ENCODE results near the gene UBR1.
"Not testable (repeated sequence)": the region's sequence is repeated elsewhere in the genome, so short reads cannot be mapped to it uniquely, and the experiment has no call there.

The UBR1 gene

DNA sequence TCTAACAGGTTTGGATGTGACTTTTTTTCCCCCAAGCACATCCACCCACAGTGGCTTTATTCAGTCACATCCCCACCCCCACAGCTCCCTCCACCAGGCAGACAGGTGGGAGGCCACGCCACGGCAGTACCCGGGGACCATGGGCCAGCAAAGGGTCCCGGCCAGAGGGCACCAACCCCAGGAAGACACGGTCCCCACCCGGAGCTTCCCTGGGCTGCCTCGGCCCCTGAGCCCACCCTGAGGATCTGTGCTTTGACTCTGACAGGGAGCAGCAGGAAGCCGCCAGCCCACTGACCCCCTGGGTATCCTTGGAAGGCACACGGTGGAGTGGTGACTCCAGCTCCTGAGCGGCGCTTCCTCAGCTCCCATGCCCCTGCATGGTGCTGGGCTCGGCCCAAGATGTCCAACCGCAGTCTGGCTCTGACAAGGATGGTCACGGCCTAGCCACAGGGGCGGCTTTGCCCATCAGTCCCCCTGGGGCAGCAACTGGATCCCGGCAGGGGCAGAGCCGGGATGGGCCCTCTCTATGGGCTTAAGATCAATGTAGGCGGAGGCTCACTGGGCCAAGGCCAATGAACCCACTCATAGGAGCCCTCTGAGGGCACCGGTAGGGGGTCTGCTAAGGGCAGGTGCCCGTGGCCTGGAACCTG lies 119.0 kb downstream of the UBR1 start:
- no peak for DNase-seq

GRCh38 chr15:42984493-42985034 lies 121.3 kb downstream of the UBR1 start:
- DNase-seq = no peak
- intact Hi-C loops (cut with DNase I) = no loop called here

More for the DNA sequence above, 119.0 kb downstream of the UBR1 start:
- intact Hi-C loops (cut with DNase I) = no loop called here

GRCh38 chr15:42979113-42979512 lies 126.7 kb downstream of the UBR1 start:
- DNase-seq; intact Hi-C loops (cut with DNase I): not testable (repeated sequence)

DNA sequence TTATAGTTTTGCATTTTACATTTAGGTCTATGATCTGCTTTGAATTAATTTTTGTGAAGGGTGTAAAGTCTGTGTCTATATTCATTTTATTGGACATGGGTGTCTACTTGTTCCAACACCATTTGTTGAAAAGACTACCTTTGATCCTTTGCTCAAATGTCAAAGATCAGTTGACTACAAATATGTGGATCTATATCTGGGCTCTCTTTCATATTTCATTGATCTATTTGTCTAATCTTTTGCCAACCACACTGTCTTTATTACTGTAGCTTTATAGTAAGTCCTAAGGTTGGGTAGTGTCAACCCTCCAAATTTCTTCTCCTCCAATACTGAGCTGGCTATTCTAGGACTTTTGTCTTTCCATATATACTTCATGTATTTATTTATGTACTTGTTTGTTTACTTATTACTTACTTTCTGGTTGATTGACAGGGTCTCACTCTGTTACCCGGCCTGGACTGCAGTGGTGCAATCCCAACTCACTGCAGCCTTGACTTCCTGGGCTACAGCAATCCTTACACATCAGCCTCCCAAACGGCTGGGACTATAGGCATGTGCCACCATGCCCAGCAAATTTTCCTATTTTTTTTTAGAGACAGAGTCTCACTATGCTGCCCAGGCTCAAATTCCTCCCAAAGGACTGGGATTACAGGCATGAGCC lies 131.5 kb downstream of the UBR1 start:
- no peak for DNase-seq
- intact Hi-C loops (cut with DNase I) = no loop called here

GRCh38 chr15:42973114-42973513 lies 132.7 kb downstream of the UBR1 start:
- intact Hi-C loops (cut with DNase I) = no loop called here
- DNase-seq = no peak

DNA sequence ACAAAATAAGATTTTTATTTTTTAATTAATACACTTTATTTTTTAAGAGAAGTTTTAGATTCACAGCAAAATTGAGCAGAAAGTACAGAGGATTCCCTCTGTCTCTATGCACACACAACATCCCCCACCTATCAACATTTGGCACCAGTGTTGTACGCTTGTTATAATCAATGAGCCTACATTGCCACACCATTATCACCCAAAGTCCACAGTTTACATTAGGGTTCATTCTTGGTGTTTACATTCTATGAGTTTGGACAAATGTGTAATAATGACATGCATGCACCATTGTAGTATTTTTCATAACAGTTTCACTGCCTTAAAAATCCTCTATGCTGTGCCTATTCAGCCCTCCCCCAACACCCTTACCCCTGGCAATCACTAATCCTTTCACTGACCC lies 134.0 kb downstream of the UBR1 start:
- intact Hi-C loops (cut with DNase I) = no loop called here

DNA sequence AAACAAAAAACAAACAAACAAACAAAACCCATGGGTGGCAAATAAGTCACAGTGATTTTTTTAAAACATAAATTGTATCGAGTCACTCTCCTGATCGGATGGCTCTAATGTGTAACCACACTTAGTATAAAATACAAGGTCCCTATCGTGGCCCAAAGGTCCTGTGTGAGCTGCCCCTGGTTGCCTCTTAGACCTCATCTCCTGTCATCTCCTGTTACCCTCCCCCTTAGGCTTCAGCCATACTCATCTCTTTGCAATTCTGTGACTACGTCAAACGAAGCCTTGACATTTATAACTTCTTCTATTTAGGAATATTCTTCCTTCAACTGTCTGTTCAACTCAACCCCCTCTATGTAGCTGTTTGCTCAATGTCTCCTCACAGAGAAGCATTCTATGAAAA lies 141.4 kb downstream of the UBR1 start:
- intact Hi-C loops (cut with DNase I) = no loop called here
- no peak for DNase-seq

More for the DNA sequence above, 134.0 kb downstream of the UBR1 start:
- DNase-seq = no peak

DNA sequence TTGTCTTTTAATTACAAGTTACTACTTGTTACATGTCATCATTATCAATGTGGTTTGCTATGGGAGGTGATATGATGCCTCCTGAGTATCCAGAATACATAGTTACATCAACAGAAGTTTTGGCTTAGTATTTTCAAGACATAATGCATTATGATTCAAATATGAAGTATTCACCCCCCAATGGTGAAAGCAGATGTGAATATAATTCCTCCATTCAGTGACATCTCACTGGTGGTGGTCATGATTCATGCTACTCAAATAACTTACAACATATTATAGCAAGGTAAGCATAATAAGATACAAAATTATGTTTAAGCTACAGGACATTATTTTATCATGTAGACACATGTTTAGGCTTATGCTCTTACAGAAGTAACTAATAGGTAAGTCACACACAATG lies 150.3 kb downstream of the UBR1 start:
- no peak for DNase-seq
- intact Hi-C loops (cut with DNase I) = no loop called here

GRCh38 chr15:42954291-42954690 lies 151.5 kb downstream of the UBR1 start:
- intact Hi-C loops (cut with DNase I) = no loop called here
- DNase-seq = no peak

DNA sequence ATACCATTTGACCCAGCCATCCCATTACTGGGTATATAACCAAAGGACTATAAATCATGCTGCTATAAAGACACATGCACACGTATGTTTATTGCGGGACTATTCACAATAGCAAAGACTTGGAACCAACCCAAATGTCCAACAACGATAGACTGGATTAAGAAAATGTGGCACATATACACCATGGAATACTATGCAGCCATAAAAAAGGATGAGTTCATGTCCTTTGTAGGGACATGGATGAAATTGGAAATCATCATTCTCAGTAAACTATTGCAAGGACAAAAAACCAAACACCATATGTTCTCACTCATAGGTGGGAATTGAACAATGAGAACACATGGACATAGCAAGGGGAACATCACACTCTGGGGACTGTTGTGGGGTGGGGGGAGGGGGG lies 156.9 kb downstream of the UBR1 start:
- intact Hi-C loops (cut with DNase I); DNase-seq: not testable (repeated sequence)

GRCh38 chr15:42940527-42940926 lies 165.3 kb downstream of the UBR1 start:
- intact Hi-C loops (cut with DNase I) = no loop called here

GRCh38 chr15:42939841-42940240 lies 166.0 kb downstream of the UBR1 start:
- intact Hi-C loops (cut with DNase I) = no loop called here
- DNase-seq = peak; percentile 11 to 95 (median 67)

More at GRCh38 chr15:42940527-42940926, 165.3 kb downstream of the UBR1 start:
- DNase-seq = no peak

DNA sequence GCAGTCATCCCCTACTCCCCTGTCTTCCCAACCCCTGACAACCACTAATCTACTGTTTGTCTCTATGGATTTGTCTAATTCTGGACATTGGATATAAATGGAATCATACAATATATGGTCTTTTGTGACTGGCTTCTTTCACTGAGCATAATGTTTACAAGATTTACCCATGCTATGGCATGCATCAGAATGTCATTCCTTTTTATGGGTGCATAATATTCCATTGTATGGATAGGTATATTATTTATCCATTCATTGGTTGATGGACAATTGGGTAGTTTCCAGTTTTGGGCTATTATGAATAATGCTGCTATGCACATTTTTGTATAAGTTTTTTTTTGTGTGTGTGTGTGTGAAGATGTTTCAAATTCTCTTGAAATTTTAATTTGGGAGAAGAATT lies 168.7 kb downstream of the UBR1 start:
- intact Hi-C loops (cut with DNase I) = no loop called here
- DNase-seq = no peak

DNA sequence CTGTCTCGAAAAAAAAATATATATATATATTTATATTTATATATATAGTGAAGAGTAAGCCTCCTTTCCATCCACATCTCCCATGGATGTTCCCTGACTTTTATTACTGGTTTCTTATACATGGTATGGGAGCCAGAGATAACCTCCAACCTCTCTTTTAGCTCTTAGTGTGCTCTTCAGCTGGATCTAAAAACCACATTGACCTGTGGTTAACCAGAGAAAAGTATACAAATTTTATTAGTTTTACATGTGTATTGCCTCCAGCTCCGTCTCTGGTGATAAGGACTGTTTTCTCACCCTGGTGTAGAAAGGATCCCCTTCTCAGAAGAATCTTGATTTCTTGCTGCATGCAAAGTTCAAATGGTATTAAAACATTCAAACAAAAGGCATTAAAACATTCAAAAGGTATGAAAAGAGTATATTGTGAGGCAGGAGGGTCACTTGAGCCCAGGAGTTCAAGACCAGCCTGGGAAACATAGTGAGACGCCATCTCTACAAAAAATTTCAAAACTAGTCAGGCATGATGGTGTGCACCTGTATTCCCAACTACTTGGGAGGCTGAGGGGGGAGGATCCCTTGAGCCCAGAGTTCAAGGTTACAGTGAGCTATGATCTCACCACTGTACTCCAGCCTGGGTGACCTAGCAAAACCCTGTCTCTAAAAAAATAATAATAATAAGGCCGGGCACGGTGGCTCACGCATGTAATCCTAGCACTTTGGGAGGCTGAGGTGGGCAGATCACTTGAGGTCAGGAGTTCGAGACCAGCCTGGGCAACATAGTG lies 171.8 kb downstream of the UBR1 start:
- intact Hi-C loops (cut with DNase I) = no loop called here
- no peak for DNase-seq

- intact Hi-C loops (cut with DNase I) = no loop called here
- DNase-seq = no peak
Observed at GRCh38 chr15:42932833-42933515, 172.9 kb downstream of the UBR1 start.

- intact Hi-C loops (cut with DNase I) = no loop called here
- DNase-seq = no peak
Observed at GRCh38 chr15:42931702-42932486, 173.9 kb downstream of the UBR1 start.

DNA sequence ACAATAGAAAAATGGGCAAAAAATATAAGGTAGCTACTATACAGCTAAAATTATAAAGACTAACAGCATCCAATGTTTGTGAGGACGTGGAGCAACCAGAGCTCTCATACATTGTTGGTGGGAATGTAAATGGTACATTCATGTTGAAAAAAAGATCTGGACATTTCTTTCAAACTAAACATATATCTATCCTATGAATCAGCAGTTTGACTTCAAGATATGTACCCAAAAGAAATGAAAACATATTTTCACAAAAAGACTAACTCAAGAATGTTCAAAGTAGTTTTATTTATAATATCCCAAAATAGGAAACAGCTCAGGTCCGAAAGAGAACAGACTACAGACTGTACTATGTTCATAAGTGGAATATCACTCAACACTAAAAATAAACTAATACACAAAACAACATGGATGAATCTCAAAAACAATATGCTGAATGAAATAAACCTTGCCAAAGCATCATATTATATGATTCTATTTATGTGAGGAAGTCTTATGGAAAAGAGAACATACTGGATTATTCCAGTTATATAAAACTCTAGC lies 176.5 kb downstream of the UBR1 start:
- intact Hi-C loops (cut with DNase I) = loop anchor here (10.0 kb wide), 2 partner anchors 355 to 435 kb away; partner anchors contain the start of genes SNAP23, STARD9 and ZNF106
- no peak for DNase-seq

DNA sequence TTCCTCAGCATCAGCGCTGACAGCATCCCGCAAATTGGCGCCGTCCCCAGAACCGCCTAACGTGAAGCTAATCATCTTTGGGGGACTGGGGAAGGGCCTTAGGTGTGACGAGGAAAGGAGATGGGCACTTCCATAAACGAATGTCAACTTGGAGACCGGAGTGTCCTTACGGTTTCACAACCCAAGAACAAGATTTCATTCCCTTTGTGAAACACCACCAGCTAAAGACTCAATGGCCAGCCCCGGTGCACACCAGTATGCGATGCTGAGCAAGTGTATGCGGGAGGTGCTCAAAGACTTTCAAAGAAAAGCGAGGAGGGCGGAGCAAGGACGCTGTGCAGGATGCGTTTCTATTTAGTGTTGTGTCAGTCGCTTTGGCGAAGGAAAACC lies 184.5 kb downstream of the UBR1 start:
- intact Hi-C loops (cut with DNase I) = loop anchor here (2.0 to 10.0 kb wide), 3 partner anchors 185 to 427 kb away; partner anchors contain the start of genes CDAN1, SNAP23, STARD9 and ZNF106
- peak; percentile 17 to 90 (median 39) for DNase-seq
